ENCODE results near the gene RNF212B.
A peak's percentile ranks its signal among the peaks of the same experiment; 100 is the strongest.

Gene RNF212B

DNA sequence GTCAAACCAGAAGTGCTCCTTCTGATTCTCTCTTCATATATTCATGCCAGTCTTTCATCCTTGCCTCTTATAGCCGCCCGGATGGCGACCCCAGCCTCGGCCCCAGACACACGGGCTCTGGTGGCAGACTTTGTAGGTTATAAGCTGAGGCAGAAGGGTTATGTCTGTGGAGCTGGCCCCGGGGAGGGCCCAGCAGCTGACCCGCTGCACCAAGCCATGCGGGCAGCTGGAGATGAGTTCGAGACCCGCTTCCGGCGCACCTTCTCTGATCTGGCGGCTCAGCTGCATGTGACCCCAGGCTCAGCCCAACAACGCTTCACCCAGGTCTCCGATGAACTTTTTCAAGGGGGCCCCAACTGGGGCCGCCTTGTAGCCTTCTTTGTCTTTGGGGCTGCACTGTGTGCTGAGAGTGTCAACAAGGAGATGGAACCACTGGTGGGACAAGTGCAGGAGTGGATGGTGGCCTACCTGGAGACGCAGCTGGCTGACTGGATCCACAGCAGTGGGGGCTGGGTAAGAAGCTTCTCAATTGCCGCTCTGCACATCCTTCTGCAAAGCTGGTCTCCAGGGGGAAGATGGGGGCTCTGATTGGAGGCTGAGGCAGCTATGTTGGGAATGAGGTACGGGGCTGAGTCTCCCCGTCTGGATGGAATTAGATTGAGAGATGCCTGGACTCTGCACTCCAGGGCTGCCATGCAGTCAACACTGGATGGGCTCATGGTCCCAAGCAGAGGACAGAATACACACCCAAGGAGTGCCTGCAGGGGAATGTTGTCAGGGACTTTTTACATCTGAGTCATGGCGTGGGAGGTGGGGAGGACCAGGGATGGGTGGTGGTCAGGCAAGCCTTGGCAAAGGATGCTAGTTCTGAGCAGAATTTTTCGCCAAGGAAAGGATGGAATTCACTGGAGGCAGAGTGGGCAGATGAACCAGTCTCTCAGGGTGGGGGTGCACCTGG lies 70.2 kb downstream of the RNF212B start:
- no peak for DNase-seq
- in situ Hi-C loops (cut with MboI; ENCODE audit: low pct_unique_long_range_greater_than_20kb, low sequenced_read_pairs) = no loop called here

- in situ Hi-C loops (cut with MboI; ENCODE audit: low pct_unique_long_range_greater_than_20kb, low sequenced_read_pairs) = no loop called here
- no peak for DNase-seq
Measured at GRCh38 chr14:23308721-23309445, 71.1 kb downstream of the RNF212B start.

DNA sequence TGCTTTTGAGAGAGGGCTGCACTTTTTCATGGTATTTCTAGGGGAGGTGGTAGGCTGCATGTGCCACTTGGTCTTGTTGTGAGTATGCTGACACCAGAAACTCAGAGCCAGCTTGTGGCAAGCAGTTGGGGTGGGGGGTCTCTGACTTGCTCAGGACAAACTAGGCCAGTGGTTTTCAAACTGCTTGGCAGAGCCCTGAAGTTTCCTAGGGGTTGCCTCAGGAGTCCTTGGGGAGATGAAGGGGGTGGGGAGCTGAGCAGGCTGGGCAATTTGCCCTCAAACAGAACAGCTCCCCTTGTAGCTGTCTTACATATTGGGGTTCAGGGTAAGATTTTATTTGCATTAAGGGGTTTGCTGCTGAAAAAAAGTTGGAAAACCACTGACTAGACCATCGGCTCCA lies 72.8 kb downstream of the RNF212B start:
- DNase-seq = no peak
- in situ Hi-C loops (cut with MboI; ENCODE audit: low pct_unique_long_range_greater_than_20kb, low sequenced_read_pairs) = no loop called here

- in situ Hi-C loops (cut with MboI; ENCODE audit: low pct_unique_long_range_greater_than_20kb, low sequenced_read_pairs) = no loop called here
- DNase-seq = no peak
Measured at GRCh38 chr14:23316300-23316699, 78.6 kb downstream of the RNF212B start.

DNA sequence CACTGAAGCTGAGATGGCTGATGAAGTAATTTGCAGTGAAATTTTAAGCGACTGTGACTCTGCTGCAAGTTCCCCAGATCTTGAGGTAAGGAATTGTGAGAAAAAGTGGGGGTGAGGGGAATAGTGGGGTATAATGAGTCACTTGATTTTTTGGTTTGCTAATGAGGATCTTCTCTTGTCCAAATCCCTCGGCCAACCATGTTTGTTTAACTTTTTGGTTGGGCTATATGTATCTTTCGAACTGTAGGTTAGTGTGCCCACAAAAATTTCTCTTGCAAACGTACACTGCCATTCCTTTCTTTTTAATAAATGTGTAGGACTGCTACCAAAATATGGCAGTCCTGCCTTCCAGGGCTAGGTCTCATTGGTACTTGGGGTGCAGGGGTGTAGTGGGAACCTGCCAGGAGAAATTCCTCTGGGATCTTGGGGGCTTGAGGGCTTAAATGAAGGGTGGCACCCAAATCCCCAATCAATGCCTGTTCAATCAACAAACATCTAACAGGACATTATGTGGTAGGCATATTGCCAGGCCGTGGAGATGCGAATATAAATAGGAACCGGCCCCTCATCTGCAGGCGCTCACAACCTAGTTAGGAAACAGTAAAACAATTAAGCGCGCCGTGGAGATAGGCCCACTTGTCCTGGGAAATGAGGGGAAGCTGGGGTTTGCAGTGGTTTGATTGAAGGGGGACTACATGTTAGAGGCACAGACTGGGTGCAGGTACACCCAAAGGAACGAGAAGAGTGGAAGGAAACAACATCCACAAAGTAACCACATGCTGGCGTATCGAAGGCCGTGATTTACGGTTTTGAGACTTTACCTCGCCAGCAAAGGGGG lies 82.2 kb downstream of the RNF212B start:
- no peak for DNase-seq
- in situ Hi-C loops (cut with MboI; ENCODE audit: low pct_unique_long_range_greater_than_20kb, low sequenced_read_pairs) = no loop called here

- peak; percentile 100 for DNase-seq
- in situ Hi-C loops (cut with MboI; ENCODE audit: low pct_unique_long_range_greater_than_20kb, low sequenced_read_pairs) = no loop called here
Measured at GRCh38 chr14:23320584-23321571, 83.1 kb downstream of the RNF212B start, which contains the start of gene PABPN1. PABPN1 (plus strand) TSS chr14:23321457; CDS start chr14:23321470, 13 bp downstream.

DNA sequence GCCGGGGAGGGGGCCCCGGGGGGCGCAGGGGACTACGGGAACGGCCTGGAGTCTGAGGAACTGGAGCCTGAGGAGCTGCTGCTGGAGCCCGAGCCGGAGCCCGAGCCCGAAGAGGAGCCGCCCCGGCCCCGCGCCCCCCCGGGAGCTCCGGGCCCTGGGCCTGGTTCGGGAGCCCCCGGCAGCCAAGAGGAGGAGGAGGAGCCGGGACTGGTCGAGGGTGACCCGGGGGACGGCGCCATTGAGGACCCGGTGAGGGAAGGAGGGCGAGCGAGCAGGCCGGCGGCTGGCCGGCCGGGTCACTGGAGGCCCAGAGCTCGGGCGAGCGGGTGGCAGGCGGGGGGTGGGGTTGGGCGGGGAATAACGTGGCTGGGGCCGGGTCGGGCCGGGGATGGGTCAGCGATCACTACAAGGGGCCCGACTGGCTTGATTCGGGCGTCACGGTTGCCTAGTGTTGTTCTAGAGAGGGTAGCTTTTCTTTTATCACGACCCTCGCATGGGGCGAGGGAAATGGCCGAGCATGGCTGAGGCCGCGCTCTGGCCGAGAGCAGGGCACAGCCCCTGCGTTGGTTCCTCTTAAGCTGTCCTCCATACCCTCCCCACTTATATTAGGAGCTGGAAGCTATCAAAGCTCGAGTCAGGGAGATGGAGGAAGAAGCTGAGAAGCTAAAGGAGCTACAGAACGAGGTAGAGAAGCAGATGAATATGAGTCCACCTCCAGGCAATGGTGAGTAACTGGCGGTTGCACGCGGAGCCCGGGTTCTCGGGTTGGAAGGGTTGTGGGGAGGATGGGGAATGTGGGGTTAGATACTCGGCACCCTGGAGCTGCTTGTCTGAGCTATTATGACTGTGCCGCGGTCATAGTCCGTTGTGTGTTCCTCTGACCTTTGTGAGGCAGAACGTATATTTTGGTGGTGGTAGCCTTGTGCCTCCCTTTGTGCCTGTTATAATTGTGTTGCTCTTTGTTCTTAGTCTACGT lies 84.1 kb downstream of the RNF212B start:
- DNase-seq = peak; percentile 53
- in situ Hi-C loops (cut with MboI; ENCODE audit: low pct_unique_long_range_greater_than_20kb, low sequenced_read_pairs) = no loop called here
